Cardiac septum (tissue), 1 donor: ENCODE results near the gene AGXT2. TPM values are rescaled to one million over a fixed set of nuclear protein-coding genes. Genes with fewer than 3 reads are reported as not detected.

Source experiments
- DNase-seq: peaks from one replicate; pipeline ENCODE4 v3.0.0-alpha.2; 2020; ENCODE audit warnings: low spot score
- intact Hi-C: fragments of 100-400 bp; cut with DNase I; formaldehyde crosslinking; loops from one replicate; pipeline ENCODE4 v1.14.0; 2022
- long read RNA-seq: library from polyadenylated mRNA; unstranded; transcript quantifications from one replicate; pipeline ENCODE4 v2.0.0, GENCODE V29; 2021
- total RNA-seq: library from RNA; stranded (reverse); fragmentation: NEBNext Ultra II Directional; extraction: Animal tissue kit (Norgen Biotek cat#: 25700); gene quantifications from one replicate; pipeline ENCODE4 v1.2.1, GENCODE V29; 2021
- donor health status: DM: no; HTN: no; CAD: no.

Gene AGXT2, protein sequence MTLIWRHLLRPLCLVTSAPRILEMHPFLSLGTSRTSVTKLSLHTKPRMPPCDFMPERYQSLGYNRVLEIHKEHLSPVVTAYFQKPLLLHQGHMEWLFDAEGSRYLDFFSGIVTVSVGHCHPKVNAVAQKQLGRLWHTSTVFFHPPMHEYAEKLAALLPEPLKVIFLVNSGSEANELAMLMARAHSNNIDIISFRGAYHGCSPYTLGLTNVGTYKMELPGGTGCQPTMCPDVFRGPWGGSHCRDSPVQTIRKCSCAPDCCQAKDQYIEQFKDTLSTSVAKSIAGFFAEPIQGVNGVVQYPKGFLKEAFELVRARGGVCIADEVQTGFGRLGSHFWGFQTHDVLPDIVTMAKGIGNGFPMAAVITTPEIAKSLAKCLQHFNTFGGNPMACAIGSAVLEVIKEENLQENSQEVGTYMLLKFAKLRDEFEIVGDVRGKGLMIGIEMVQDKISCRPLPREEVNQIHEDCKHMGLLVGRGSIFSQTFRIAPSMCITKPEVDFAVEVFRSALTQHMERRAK
- not detected for total RNA-seq
- long read RNA-seq: 0 reads

- DNase-seq: no peak
- intact Hi-C loops: no loop called here
Observed at GRCh38 chr5:35047785-35048404, at the start of gene AGXT2. Gene AGXT2, minus strand, starts transcription at chr5:35047949. Its CDS starts 57 bp downstream, at chr5:35047892.

GRCh38 chr5:35096932-35097331 lies 49.2 kb upstream of the AGXT2 start:
- intact Hi-C loops: no loop called here
- no peak for DNase-seq

DNA sequence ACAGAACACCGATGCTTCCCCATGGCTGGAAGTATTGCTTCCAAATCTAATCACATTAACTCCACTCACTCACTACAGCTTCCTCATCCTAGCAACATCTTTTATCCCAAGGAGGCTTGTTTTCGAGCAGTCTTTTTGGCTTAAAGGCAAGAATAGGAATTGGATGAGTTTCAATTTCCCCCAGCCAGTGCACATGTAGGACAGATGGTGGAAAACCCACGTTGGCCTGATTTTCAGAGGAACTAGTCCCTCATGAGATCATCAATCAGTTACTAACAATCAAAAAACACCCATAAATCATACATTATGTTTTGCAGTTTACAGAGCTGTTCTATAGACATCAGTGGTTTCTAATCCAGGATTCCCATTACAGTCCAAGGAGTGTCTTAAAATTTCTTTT lies 48.5 kb upstream of the AGXT2 start:
- DNase-seq: no peak
- intact Hi-C loops: no loop called here

DNA sequence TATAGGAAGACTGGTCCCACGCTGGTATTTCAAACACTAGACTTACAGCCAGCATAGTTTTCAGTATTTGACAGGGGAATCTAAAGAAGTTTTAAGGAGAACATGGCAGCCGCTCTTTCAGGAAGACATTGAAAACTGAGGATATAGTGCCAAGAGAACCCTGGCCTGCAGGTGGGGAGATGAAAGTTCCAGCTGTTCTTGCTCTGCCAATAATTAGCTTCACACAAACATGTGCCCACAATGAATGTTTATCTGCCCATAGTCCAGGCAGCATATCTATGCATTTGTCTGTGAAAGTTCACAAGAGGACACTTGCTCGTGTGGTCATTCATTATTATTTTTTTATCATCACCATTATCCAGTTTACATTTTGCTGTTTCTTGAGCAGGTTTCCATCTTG lies 47.6 kb upstream of the AGXT2 start:
- intact Hi-C loops: no loop called here
- DNase-seq: no peak

DNA sequence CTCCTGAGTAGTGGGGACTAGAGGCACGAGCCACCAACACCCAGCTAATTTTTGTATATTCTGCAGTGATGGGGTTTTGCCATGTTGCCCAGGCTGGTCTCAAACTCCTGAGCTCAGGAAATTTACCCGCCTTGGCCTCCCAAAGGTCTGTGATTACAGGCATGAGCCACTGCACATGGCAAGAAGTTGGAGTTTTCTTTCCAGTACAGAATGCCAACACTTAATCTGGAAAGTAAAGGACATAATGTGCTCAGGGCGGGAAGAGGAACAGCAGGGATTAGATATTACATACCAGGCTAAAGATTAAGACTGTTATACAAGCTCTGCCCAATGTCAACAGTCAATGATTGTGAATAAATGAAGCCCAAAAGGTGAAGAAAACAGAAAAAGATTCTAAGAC lies 47.2 kb upstream of the AGXT2 start:
- no peak for DNase-seq
- intact Hi-C loops: loop anchor here (5.0 kb wide), 1 partner anchor 107 kb away; no protein-coding TSS in a partner anchor

- DNase-seq: no peak
Observed at GRCh38 chr5:35092703-35093102, 45.0 kb upstream of the AGXT2 start.

DNA sequence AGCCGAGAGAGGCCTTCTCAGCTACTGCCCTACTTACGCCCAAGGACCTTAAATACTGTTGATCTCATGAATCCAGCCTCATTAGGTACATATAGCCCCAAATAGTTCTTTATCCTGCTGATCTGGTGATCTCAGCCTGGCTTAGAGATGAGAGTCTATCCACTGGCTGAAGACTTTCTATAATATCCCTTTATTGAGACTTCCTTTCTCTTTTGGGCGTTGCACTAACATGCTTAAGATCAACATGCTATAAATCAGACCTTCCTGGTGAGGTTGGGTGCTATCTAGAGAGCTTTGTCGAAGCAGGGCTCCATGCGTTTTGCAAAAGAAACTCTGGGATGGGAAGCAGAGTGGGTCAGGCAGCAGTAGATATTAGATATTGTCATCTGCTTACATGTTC lies 44.0 kb upstream of the AGXT2 start:
- no peak for DNase-seq
- intact Hi-C loops: loop anchor here (2.0 to 5.0 kb wide), 2 partner anchors 111 to 833 kb away; no protein-coding TSS in a partner anchor

More at GRCh38 chr5:35092703-35093102, 45.0 kb upstream of the AGXT2 start:
- intact Hi-C loops: loop anchor here (5.0 kb wide), 1 partner anchor 110 kb away; no protein-coding TSS in a partner anchor

DNA sequence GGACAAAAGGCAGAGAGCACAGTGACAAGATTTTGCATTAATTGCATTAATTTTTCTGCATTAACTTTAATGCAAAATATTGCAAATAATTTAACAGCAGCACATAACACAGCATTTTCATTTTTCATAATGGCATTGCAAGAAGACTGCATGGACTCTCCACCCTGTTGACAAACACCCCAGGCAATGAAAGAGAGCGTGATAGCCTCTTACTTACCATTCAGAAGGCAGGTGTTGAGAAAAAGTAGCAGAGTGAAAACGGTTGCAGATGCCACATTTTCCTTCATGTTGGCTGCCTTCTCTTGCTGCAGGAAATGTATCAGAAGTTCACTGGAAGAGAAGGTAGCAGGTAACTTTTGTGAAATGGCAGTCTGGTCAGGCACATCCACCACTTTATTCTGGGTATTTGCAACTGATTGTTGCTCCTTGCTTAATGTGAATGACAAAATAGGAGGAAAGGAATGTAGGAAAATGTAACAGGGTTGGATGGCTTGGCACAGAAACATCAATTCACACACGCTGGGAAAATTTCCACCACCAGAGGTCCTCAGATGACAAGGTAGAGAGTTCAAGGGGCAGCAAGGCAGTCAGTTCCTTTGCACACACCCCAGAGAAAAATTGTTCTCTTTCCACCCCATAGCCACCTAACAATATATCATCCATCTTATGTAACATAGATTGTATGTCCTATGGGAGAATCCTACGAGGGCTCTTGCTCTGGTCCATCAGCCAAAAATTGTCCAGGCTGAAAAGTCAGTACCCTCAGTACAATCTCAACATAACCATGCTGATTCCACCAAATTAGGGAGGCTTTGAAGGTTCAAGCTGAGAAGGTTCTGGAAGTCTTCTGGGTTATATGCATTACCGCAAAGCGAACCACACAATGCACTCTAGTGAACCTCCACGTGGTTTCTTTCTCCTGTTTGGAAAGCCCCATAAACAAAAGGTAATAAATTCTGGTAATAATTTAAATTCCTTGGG lies 41.9 kb upstream of the AGXT2 start:
- DNase-seq: no peak

DNA sequence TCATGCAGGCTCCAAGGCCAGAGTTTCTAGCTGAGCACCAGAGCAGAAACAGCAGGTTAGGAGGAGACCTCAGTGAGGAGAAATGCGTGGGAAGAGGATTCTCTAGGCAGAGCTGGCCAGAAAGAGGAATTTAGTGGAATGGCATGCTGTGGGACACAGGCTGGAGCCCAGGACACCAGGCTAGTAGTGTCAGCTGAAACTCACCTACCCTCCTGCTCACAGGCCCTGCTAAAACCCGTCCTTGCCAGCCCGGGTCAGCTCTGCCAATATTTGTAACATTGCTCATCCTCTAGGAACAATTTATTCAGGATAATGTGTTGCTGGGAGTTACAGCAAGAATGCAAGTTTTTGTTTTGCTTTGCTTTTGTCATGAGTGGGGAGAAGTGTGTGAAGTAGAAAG lies 40.2 kb upstream of the AGXT2 start:
- DNase-seq: no peak
- intact Hi-C loops: no loop called here

More for the DNA sequence above, 41.9 kb upstream of the AGXT2 start:
- intact Hi-C loops: loop anchor here (2.0 to 5.0 kb wide), 2 partner anchors 113 to 835 kb away; no protein-coding TSS in a partner anchor

DNA sequence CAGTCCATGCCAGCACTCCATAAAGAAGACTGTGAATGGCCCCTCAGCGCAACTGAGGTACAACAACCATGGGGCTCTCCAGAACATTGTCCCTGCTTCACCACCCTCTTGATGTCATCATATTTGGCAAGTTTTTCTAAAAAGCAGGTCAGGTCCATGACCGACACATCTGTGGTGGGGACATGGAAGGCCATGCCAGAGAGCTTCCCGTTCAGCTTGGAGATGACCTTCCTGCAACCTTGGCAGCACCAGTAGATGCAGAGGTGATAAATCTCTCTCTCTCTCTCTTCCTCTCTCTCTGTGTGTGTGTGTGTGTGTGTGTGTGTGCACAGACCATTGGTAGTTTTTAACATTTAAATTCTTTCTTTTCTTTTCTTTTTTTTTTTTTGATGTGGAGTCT lies 35.4 kb upstream of the AGXT2 start:
- DNase-seq: no peak
- intact Hi-C loops: no loop called here

DNA sequence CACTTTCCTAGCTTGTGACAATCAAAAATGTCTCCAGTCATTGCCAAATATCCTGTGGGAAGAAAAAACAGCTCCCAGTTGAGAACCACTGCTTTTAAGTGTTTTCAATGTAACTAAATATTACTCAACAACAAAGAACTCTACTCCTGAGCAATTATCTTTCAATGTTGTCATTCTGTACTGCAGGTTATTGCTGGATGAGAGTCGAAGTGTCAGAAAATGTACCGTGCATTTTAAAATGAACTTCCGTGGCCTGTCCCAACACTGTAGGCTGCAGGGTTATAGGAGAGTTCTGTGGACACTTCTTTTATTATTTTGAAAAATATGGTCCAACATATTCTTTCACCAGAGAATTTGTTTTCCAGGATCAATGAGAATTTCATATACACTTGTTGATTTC lies 34.8 kb upstream of the AGXT2 start:
- DNase-seq: no peak
- intact Hi-C loops: no loop called here

DNA sequence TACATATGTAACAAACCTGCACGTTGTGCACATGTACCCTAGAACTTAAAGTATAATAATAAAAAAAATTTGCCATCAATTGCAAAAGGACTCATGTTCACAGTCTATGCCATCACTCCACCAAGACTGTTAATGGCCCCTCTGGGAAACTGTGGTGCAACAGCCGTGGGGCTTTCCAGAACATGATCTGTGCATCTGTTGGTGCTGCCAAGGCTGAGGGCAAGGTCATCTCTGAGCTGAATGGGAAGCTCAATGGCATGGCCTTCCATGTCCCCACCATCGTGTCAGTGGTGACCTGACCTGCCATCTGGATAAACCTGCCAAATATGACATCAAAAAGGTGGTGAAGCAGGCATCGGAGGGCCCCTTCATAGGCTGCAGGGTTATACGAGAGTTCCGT lies 33.4 kb upstream of the AGXT2 start:
- intact Hi-C loops: no loop called here
- DNase-seq: no peak

DNA sequence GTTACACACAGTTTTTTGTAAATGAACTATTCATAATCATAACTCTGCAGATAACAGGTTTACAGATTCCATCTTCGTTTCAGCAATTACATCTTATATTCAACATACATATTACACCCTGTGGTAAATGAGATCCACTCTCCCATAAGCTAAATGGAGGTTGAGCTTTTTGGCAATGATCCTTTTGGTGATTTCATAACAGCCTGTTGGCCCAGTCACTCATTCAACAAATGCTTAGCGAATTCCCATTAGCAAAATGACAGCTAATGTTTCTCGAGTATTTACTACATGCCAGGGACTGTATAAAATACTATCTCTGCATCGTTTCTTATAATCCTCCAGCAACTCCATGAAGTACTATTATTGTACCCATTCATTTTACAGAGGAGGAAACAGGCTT lies 25.4 kb upstream of the AGXT2 start:
- DNase-seq: no peak
- intact Hi-C loops: no loop called here

DNA sequence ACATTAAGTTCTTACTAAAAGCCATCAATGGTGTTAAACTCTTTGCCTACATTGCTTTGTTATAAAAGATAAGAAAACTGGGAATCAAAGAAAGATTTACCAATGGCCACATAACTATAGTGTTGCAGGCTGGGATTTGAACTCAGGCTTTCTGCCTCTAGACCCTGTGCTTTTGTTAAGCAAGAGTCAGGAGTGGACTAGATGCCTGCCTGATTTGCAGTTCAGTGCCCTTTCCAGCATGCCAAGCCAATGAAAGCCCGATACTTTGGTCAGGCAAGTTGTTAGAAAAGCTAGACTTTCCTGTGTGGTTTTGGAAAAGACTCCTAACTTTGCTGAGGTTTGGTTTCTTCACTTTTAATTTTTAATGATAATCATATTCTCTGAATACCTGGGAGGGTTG lies 21.4 kb upstream of the AGXT2 start:
- no peak for DNase-seq
- intact Hi-C loops: no loop called here

DNA sequence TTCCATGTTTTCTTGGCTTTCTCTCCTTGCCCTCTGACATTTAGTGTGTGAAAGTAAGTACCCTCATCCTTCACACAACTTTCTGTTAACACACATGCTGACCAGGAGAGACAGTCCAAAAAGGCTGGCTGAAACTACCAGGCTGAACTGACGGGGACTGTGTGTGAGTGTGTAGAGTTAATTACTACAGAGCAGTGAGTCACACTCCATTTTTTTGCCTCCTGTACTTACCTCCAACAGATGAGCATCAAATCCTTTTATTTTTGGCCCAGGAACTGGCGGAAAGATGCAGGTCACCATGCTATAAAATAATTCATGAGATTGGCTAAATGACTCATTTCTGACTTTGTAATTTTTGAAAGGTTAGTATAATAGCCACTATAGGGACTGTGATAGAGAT lies 20.2 kb upstream of the AGXT2 start:
- DNase-seq: no peak

GRCh38 chr5:35066260-35066795 lies 18.6 kb upstream of the AGXT2 start:
- intact Hi-C loops: no loop called here
- no peak for DNase-seq

More for the DNA sequence above, 20.2 kb upstream of the AGXT2 start:
- intact Hi-C loops: no loop called here

DNA sequence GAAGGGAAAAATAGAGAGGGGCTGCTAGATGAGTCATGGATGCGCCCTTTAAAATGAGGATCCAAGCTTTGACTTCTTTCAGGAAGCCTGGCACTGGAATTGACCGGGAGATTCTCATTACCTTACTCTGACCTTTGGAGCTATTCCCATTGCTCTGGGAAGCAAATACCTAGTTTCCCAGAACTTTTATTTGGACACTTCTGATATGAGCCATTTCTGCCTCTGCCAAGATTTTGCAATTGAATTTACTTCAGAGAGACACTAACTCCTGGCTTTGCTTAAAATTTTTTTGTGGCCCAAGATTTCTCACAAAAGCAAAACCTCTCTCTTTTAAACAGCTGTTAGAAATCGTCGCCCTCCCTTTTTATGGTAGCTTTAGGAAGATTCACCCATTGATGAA lies 15.7 kb upstream of the AGXT2 start:
- intact Hi-C loops: no loop called here
- no peak for DNase-seq

- intact Hi-C loops: no loop called here
- no peak for DNase-seq
Observed at GRCh38 chr5:35061211-35061770, 13.5 kb upstream of the AGXT2 start.

DNA sequence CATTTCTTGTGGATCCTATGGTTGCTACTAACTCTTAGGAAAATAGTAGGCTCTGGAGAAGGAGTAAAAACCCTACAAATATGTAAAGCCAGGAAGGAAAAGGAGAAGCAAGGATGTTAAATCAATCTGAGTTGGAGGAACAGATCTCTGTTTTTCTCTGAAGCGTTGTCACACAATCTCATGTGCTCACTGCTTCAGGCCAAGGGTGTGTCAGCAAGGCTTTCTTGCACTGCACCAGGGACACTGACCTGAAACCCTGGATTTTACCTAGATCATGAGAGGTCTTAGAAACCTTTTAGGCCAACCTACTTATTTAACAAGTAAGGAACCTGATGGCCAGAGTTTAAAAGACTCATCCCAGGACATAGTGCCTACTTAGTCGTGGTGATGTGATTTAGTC lies 12.5 kb upstream of the AGXT2 start:
- DNase-seq: no peak
- intact Hi-C loops: no loop called here
